ENCODE measurements around the gene TEX36.
"Not testable (repeated sequence)": the region's sequence is repeated elsewhere in the genome, so short reads cannot be mapped to it uniquely, and the experiment has no call there.

Gene TEX36

DNA sequence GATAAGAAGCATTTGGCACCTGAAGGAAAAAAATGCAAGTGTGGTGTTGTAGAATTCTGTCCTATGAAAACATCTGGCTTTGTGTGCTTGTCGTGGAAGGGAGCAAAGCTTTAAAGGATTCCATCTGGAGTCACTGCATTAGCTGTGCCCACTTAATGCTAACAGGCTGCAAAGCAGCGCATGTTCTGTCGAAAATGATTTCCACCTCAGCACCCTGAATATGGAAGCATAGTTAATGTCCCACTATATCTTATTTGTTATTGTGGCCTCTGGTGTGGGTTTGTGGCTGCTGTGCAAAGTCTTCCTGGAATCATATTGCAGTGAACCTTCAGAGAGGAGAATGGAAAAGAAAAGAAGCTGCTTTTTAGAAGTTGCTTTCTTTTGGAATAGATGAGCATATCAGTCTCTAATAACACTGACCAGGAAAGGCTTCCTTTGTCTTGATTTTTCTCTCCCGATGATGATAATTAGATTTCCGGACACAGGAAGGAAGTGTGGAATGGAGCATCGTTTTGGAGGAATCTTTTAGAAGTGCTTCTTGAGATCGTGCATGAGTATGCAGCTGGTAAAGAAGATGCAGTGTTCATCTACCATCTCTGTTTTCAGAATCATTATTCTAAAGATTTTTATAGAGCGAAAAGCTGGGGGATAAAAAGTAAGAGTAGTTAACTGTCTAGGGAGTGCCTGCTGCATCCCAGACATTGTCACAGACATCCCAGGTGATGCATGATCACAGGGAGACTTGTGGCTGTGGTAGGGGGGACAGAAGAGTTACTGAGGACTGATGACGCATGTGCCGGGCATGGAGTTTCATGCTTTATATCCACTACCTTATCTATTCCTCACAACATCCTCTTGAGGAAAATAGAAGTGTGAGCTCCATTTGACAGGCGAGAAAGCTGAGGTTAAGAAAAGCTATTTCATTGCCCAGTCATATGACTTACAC is 54.6 kb downstream of the TEX36 start:
- no peak for DNase-seq

DNA sequence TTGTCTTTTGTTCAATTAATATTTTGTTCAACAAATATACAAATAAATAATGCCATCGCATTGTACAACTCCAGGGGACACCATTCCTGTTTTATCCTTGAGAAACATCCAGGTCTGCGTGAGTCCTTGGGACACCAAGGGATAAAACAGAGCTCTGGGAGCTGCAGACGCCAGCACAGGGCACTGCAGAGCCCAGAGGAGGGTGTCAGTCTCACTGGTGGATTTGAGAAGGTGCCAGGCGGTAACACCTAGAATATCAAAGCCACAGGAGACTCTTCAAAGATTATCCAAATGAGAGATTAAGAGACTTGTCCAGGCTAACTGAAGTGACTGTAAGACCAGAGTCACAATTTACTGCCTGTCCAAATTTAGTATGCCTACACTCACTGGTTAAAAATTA is 55.3 kb downstream of the TEX36 start:
- no peak for DNase-seq

- no peak for DNase-seq
Measured at GRCh38 chr10:125626671-125627070, 56.3 kb downstream of the TEX36 start.

GRCh38 chr10:125625586-125625985 is 57.4 kb downstream of the TEX36 start:
- no peak for DNase-seq

DNA sequence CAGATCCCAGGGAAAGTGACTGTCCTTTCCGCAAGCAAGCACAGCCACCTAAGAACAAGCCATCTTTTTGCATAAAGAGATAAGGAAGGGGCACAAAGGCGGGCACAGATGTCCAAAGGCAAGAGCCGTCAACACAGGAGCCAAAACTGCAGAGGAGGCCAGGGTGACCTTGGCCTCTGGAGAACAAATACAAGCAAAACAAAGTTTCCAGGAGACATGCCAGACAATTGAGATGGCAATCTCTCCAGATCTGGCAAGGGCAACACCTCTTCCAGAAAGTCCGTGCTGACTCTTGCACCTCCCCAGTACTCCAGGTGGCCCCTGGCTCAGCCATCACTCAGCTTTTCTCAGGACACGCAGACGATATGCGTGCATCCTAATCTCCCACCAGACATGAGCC is 58.2 kb downstream of the TEX36 start:
- DNase-seq = no peak

- no peak for DNase-seq
Measured at GRCh38 chr10:125621052-125621451, 61.9 kb downstream of the TEX36 start.

DNA sequence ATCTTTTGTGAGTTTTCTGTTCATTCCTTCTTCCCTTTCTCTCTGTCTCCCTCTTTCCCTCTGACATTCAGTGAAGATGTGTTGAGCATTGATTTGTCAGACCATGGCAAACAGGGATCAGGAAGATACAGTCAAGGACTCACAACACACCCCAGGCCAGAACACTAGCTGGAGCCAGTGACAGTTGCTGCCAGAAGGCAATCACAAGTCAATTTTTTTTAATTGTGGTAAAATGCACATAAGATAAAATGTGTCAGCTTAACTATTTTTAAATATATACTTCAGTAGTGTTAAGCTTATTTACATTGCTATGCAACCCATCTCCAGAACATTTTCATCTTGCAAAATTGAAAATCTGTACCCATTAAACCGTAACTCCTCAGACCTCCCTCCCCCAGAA is 62.6 kb downstream of the TEX36 start:
- no peak for DNase-seq

GRCh38 chr10:125613062-125613461 is 69.9 kb downstream of the TEX36 start:
- DNase-seq = not testable (repeated sequence)

GRCh38 chr10:125611756-125612155 is 71.2 kb downstream of the TEX36 start:
- DNase-seq = no peak

GRCh38 chr10:125611216-125611615 is 71.7 kb downstream of the TEX36 start:
- no peak for DNase-seq

GRCh38 chr10:125609859-125610258 is 73.1 kb downstream of the TEX36 start:
- DNase-seq = no peak

DNA sequence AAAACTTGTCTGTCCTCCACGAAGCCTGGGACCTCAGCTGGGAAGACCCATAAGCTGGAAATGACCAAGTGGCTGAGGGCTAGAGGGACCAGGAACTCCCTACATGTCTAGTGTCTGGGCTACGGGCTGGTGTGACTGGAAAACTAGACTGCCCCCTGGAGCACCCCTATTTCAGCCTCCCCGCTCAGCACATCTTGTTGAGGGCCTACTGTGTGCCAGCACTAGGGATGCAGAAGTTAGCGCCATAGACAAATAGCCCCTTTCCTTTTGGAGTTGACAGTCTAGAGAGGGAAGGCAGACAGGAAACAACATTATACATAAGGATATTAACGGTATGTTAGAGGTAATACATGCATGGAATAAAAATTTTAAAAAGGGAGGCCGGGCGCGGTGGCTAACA is 74.5 kb downstream of the TEX36 start:
- no peak for DNase-seq

GRCh38 chr10:125607689-125608290 is 75.2 kb downstream of the TEX36 start:
- no peak for DNase-seq

DNA sequence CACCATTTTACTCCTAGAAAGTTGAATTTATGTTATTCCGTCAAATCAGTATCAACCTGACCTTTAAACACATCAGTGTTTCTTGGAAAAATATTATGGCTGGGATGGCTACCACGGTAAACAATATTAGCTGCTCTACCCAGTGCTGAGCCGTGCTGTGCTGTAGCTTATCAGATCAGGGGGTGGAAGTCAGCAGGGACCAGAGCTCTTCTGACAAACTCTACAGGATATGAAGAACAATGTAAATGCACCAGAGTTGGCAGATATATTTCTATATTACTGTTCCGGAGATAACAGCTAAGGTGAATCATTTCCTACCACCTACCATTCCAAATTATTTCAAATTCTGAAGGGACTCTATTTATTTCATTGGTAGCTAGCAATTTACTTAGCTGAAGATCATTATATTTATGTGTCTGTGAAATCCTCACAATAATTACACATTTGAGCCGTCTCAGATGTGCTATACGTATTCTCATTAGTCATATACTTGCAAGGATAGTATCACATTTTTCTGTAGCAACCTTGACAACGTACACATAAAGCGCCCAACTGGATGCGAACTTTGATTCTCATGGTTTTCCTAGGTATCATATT is 76.5 kb downstream of the TEX36 start:
- DNase-seq = no peak

All from MV-4-11 (cell line).